Measurements from ENCODE around the gene CCDC188. TPM values are rescaled to one million over a fixed set of nuclear protein-coding genes. Genes with fewer than 3 reads are reported as not detected.
A peak's percentile ranks its signal among the peaks of the same experiment; 100 is the strongest.

Gene CCDC188
- total RNA-seq, 1 donor from 2014 or later: 4.3 TPM

GRCh38 chr22:20155330-20156041 is 4.6 kb upstream of the CCDC188 start:
- no peaks in the 10 kb centered on the region for H3K9me3 Mint-ChIP-seq
- DNase-seq (ENCODE audit: extremely low spot score, unreplicated experiment): no peak
- no peaks in the 10 kb centered on the region for H3K36me3 Mint-ChIP-seq
- TF ChIP-seq CTCF (conservative IDR thresholded peaks at IDR 0.05): no peak
- H3K4me1 Mint-ChIP-seq (ENCODE audit: unreplicated experiment): peaks cover 8% of the 10 kb centered on the region
- H3K4me3 Mint-ChIP-seq: no peak overlapping the region
- no peaks in the 10 kb centered on the region for H3K27me3 Mint-ChIP-seq
- H3K27ac Mint-ChIP-seq: no peak overlapping the region

- peak; percentile 43 for TF ChIP-seq CTCF (conservative IDR thresholded peaks at IDR 0.05)
- Mint-ChIP-seq H3K4me1 (ENCODE audit: unreplicated experiment) (peaks cover 8% of the 10 kb centered on the region), H3K4me3 (no peak overlapping the region), H3K27ac (no peak overlapping the region), H3K36me3 (no peaks in the 10 kb centered on the region), H3K27me3 (no peaks in the 10 kb centered on the region), H3K9me3 (no peaks in the 10 kb centered on the region)
- no peak for DNase-seq (ENCODE audit: extremely low spot score, unreplicated experiment)
These were observed 3.8 kb upstream of the CCDC188 start for GRCh38 chr22:20154602-20155187.

GRCh38 chr22:20153945-20154344 is 3.1 kb upstream of the CCDC188 start:
- Mint-ChIP-seq H3K9me3 (no peaks in the 10 kb centered on the region), H3K4me3 (no peak overlapping the region), H3K4me1 (ENCODE audit: unreplicated experiment) (peaks cover 8% of the 10 kb centered on the region), H3K27ac (no peak overlapping the region), H3K27me3 (no peaks in the 10 kb centered on the region), H3K36me3 (no peaks in the 10 kb centered on the region)
- peak; percentile 37 for TF ChIP-seq CTCF (conservative IDR thresholded peaks at IDR 0.05)
- no peak for DNase-seq (ENCODE audit: extremely low spot score, unreplicated experiment)

- DNase-seq (ENCODE audit: extremely low spot score, unreplicated experiment): no peak
- no peak overlapping the region for H3K4me3 Mint-ChIP-seq
- peaks cover 8% of the 10 kb centered on the region for H3K4me1 Mint-ChIP-seq (ENCODE audit: unreplicated experiment)
- H3K36me3 Mint-ChIP-seq: no peaks in the 10 kb centered on the region
- H3K27ac Mint-ChIP-seq: no peak overlapping the region
- TF ChIP-seq CTCF (conservative IDR thresholded peaks at IDR 0.05): no peak
- H3K9me3 Mint-ChIP-seq: no peaks in the 10 kb centered on the region
- no peaks in the 10 kb centered on the region for H3K27me3 Mint-ChIP-seq
These were observed 1.6 kb upstream of the CCDC188 start for GRCh38 chr22:20152464-20152890.

GRCh38 chr22:20151276-20151588 is 377 bp upstream of the CCDC188 start:
- no peaks in the 10 kb centered on the region for H3K36me3 Mint-ChIP-seq
- no peak for TF ChIP-seq CTCF (conservative IDR thresholded peaks at IDR 0.05)
- DNase-seq (ENCODE audit: extremely low spot score, unreplicated experiment): no peak
- no peaks in the 10 kb centered on the region for H3K9me3 Mint-ChIP-seq
- H3K27me3 Mint-ChIP-seq: no peaks in the 10 kb centered on the region
- peaks cover 8% of the 10 kb centered on the region for H3K4me1 Mint-ChIP-seq (ENCODE audit: unreplicated experiment)
- no peak overlapping the region for H3K27ac Mint-ChIP-seq
- H3K4me3 Mint-ChIP-seq: no peak overlapping the region

Data from type B pancreatic cell (in vitro differentiated cells).